NCI-H526 (cell line): ENCODE results near the gene GALNT13.
"Not testable (repeated sequence)": the region's sequence is repeated elsewhere in the genome, so short reads cannot be mapped to it uniquely, and the experiment has no call there.

Experiments
- DNase-seq, 2 experiments: peaks; one replicate each; lab custom pipeline; 2025; lab: John Stamatoyannopoulos, UW

The GALNT13 gene

DNA sequence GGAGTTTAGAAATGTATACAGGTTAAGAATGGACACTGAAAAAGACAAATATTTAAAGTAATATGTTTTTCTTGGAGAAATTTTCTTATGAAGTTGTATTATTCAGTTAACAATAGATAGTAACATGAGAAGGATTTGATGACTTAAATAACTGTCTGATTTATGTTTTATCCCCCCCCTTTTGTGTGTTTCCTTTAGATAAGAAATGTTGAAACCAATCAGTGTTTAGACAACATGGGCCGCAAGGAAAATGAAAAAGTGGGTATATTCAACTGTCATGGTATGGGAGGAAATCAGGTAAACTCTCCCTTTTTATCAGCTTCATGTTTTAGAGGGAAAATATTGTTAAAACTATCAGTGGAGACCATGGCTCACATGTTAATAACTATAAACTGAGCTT is 537.1 kb downstream of the GALNT13 start:
- DNase-seq: no peak

DNA sequence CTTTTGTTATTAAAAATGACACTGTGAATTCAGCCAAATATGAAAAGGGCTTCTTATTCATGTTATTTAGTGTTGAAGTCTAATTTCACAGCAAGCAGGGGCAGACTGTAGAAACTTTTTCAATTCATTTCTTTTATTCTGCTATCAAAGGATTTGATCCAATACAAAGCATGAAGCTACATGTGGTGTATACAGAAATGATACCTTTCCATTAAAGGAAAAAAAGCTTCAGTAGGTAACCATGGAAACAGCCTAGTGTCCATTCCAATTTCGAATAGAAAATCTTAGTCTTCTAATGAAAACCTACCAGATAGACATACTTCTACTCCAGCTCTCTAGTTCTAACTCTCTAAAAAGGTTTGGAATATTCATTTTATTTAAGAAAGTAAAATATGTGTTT is 550.5 kb downstream of the GALNT13 start:
- no peak for DNase-seq

DNA sequence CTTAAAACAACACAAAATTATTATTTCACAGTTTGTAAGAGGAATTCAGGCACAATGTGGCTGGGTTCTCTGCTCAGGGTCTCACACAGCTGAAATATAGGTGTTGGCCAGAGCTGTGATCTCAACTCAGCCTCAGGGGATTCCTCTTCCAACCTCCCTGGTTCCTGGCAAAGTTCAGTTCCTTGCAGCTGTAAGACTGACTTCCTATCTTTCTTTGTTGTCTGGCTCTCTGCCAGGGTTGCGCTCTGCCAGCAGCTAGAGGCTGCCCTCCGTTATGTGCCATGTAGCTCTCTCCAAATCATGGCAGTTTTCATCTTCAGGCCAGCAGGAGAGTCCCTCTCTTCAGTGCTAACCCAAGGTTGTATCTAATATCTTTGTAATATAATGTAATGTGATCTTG is 554.3 kb downstream of the GALNT13 start:
- DNase-seq: no peak

DNA sequence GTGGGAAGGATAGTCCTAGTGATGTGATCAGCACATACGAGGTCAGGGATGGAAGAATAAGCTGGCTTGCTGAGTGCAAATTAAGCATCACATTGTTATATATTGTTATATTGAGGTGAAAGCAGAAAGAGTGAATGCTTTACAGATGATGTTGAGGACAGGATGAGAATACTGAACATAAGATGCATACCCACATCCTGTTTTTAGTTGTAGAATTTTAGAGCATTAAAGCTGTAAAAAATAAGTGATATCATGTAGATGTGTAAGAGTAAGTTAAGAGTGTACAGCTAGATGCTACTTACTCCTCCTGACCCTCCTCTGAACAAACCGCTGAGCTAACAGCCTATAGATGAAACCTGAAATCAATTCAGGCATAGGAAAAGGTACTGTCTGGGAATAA is 555.7 kb downstream of the GALNT13 start:
- DNase-seq: no peak

DNA sequence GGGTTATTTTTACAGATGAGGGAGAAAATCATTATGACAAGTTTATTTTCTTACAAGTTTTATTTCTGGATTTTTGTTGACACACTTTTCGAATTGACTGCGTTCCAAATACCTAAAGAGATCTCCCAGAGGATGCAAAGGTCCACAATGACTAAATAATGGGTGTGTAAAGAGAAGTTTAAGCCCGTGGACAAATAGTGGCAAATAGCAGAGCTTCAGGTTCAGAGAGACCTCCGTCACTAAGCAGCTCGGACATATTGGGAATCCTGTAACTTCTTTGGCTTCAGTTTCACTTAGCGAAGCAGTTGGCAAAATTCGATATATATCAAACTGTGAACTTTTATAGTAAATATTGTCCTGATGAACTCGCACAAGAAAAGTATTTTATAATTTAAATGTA is 556.3 kb downstream of the GALNT13 start:
- DNase-seq: no peak

DNA sequence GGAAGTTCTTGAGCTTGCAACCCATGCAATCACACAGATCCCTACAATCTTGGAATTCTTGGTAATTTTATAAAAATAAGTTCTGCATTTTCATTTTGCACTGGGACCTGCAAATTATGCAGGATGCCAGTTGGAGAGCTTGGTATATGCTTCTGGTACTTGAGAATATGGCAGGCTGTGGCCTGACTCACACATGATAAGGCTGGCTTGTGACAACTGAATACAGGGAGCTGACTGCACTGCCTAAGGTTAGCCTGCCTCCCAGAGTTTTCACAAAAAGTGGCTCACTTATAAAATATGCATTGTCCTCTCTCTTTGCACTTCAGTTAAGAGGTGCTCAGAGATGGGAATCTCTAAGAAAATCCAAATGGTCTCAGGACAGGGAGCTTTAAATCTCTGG is 561.3 kb downstream of the GALNT13 start:
- no peak for DNase-seq

DNA sequence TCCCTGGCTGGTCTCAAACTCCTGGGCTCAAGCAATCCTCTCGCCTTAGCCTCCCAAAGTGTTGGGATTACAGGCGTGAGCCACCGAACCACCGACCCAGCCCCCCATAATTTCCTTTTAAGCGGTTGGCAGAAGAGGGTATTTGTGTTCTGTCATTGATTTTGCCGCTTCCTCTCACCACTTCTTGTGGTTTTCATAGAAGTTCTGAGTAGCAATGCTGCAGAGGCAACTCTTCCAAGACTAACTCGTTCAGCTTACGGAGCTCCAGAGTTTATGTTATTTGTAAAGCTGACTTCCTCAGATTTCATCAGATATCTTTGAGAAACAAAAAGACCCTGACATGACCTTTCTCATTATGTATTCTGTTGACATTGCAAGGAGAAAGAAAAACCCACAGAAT is 565.4 kb downstream of the GALNT13 start:
- no peak for DNase-seq

DNA sequence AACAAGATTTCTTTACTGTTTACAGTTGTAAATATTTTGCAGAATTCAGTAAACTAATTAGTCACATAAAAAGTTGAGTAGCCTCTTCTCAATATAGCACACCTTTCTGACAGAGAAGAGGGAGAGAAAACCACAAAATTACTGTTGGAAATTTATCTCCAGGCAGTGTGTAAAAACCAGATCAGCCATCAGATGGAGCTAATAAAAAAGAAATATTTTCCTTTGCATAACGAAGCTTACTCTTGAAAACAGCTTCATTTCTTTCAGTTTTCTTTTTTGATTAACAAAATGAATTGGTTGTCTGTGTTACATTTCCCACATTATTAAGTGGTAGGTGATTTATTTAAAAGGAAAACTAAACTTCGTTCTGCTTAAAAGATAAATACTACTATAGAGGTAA is 567.4 kb downstream of the GALNT13 start:
- peak in 1 of 2 experiments; percentile 34 for DNase-seq

DNA sequence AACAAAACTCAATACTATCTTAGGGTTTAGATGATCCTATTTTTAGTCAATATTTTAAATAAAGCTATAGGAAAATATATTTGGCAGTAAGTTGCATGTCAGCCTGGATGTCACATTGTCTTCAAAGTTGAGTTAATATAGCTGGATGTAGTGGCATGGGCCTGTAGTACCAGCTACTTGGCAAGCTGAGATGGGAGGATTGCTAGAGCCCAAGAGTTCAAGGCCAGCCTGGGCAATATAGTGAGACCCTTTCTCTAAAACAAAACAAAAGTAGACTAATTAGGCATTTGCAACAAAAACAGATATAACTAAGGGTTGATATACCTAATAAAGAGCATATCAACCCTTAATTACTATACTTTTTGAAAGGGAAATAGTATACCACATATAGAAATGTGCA is 572.2 kb downstream of the GALNT13 start:
- DNase-seq: no peak

DNA sequence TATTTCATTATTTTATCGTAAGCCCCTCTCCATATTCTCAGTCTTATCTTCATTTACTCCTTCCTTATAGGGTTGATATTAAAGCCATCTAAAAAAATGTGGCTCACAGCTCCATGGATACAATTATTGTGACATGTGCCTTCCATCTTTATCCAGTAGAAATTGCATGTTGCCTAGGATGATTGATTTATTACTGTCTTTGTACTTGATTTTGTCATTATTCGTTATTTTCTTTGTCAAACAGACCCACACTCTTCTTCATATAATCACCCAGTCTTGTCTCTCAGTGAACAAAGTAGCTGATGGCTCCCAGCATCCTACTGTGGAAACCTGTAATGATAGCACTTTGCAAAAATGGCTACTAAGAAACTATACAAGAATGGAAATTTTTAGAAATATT is 574.6 kb downstream of the GALNT13 start:
- no peak for DNase-seq

DNA sequence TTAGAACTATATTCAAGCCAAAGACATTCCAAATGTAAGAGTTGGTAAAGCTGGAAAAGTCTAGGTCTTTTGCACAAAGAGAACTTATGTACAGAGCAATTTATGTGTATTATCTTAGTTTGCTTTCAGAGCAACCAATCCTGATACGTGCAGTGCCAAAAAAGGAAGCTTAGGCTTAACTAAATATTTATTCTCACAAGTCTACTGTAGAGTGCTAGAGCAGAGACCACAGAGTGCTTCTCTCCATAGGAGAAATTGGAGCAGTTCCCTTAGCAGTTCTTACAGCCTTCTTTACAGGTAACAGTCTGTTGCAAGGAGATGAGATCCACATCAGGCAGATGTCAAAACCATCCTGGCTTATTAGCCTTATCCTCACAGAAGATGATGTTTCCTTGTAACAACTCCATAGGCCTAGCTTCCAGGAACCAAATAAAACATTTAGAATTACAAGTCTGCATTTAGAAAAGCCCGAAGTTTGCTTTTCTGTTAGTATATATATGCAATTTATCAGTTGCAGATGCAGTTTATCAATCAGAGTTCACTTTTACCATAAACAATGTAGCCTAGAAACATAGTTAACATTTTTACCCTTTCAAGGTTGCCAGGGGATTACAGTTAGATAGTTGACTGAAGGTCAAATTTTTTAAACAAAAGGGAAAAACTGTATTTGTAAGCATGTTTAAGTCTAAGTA is 576.2 kb downstream of the GALNT13 start:
- no peak for DNase-seq

DNA sequence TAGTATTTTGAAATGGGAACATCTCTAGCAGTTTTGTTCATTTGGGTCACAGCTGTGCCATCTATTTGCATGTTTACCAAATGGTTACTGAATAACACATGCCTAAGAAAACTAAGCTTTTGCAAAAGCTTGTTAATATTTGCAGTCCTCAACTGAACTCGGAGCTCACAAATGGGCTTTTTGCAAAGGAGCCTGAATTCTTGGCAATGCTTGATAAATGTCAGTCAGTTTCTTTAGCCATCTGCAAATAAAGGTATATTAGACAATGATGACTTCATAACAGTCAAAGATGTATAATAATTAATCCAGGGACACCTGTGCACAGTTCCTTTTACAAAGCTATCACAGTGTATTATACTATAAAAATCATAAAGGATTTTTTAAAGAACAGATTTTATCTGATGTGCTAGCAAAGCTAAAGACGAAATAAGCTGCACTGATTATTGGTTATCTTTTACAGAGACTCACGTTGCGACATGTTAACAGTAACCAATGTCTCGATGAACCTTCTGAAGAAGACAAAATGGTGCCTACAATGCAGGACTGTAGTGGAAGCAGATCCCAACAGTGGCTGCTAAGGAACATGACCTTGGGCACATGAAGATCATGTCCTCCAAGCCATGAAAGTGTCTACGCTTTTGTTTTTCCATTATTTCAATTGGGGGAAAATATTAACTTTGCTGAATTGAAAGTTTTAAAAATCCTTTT is 578.4 kb downstream of the GALNT13 start:
- peak in 1 of 2 experiments; percentile 16 for DNase-seq

DNA sequence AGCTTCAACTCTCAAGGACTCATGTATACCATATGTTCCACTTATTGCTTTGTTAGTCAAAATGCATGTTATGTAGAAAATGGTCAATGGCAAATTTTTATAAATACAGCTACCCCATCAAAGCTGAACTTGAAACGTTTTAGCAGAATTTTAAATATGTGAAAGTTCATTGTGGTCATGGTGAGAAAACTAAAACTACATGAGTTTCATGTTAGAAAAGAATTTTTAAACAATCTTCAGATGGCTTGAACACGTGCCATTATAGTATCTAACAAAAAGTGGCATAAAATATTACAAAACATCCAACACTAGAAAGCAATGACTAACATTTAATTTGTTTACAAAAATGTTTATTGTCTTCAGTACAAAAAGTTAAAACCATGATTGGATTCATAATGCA is 580.7 kb downstream of the GALNT13 start:
- DNase-seq: no peak

DNA sequence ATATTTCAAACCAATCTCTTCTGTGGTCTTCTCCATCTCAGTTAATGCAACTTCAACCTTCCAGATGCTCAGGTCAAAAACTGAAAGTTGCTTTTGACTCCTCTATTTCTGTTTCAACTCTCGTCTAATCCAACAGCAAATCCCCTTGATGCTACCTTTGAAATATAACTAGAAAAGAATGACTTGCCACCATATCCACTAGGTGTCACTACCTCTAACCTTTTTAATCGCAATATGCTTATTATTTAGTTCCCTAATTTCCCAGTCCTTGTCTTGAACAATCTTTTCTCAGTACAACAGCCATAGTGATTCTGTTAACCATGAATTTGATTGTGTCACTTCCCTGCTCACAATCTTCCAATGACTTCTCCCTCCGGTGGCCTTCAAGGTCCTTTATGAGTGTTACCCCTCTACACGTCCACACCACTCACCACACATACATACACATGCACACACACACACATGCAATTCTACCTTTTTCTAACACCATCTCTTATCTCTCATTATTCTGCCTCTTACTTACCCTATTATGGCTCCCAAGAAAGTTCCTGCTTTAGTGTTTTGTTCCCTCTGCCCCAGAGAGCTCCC is 581.3 kb downstream of the GALNT13 start:
- peak; percentile 22 to 52 for DNase-seq

DNA sequence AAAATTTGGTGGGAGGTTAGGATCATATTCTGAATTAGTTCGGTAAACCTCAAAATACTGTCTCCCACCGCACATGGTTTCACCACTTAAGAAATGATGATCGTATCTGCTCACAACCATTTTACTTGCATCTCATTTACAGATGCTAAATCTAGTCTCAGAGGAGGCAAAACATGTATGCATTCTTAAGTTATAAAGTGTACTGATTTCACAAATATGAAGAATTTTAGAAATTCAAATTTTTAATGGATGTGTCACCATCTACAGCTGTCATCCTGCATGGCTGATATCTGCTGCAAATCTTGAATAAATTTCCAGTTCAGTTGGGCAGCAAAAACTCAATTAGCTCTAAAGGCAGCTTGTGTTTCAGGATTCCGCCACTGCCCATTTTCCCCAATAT is 583.4 kb downstream of the GALNT13 start:
- DNase-seq: no peak

DNA sequence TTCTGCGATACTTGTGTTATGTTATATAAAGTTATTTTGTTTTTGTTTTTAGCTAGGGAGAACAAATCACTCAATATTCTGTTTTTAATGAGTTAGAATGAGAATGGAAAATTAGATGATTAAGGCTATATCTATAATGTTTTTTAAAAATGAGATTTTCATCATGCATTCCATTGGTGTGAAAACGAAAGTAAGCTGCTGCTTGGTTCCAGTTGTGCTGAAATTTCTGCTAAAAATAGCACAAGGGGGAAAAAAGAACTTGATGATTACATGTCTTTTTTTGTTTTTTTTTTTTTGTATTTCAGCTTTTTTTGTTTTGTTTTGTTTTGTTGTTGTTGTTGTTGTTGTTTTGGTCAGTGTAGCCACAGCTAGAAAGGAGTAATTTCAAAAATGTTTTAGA is 584.1 kb downstream of the GALNT13 start:
- no peak for DNase-seq

DNA sequence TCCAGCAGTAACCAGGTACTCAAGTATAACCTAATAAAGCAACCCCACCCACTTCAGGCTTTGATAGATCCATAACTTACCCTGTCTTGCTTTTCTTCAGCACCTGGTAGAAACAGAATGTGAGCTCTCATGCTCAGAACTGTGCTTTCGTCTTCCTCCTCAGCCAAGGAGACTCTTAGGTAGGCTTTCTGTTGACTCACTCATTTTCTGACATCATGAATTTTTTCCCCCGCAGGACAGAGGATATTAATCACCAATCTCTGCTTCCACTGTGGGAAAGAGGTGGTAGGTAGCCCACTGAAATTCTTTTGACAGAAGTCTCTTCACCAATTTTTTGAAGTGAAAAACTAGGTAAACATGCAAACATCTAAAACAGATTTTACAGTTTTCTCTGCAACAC is 585.6 kb downstream of the GALNT13 start:
- DNase-seq: no peak

DNA sequence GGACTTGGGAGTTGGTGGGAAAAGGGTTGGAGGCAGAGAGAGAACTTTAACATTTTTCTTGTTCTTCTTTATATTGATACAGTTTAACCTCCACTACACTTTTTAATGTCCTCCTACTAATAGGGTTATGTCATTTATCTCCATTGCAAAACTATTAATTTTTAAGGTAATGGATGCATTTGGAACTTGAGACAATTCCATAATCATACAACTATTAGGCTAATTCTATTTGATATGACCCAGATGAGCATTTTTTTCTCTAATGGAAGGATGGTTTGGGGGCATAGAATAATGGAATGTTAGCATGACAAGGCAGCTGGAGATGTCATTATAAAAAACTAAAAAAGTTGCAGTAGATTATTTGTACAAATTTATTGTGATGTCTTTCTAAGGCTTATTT is 587.6 kb downstream of the GALNT13 start:
- no peak for DNase-seq

DNA sequence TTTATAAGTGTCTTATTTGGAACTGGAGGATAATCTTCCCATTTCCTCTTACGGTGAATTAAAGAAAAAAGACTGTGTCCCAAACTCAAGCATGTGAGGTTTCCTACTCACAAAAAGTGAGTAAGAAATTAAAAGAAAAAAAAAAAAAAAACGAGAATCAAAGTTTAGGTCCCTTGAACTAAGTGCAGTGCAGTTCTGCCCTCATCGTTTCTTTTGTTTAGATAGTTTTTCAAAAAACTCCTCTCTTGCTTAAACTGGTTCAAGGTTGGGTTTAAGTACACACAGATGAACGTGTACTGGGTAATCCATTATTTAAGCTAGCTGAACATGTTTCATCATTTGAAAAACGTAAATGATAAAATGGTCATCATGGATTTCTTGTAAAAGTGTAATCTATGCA is 590.9 kb downstream of the GALNT13 start:
- no peak for DNase-seq

DNA sequence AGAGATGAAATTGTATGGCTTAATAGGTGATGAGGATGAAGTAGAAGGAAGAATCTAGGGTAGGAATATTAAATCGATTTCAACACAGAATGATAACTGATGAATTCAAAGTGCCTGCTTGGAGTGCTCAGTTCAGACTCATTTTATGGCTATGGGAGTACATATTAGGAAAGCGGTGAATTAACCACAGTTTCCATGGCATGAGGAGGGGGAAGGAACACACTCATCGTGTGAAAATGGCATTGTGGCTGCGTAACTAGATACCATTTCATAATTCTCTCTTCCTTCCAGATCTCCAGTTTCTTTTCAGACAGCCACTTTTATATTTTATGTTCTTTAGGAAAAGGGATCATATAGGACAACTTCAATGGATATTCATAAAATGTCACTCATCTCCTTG is 594.5 kb downstream of the GALNT13 start:
- DNase-seq: no peak

DNA sequence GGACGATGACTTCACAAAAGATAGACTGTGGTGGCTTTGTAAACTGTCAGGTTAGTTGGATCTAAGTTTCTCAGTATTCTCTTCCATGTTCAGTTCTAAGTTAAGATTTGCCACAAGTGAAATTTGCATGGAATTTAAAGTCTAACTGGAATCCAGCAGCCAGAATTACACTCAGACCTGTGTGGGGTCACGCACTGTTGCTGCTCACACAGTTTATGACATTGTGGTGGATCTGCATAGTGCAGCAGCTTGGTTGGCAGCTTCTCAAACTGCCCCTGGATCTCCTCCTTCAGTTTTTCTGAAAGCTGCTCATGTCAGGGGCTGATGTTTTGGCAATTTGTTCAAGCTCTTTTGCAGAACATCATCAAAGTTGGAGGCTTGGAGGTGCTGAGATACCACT is 598.7 kb downstream of the GALNT13 start:
- peak; percentile 54 to 82 for DNase-seq

DNA sequence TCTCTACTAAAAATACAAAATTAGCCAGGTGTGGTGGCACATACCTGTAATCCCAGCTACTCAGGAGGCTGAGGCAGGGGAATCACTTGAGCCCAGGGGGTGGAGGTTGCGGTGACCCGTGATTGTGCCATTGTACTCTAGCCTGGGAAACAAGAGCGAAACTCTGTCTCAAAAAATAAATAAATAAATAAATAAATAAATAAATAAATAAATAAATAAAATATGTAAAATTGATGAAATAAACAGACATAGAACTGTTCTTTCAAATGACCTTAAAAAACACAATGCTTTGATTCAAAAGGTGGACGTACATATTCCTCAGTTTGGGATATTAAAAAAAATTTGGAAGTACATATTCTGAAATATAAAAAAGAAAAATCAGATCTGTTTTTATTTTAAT is 599.8 kb downstream of the GALNT13 start:
- DNase-seq: not testable (repeated sequence)

DNA sequence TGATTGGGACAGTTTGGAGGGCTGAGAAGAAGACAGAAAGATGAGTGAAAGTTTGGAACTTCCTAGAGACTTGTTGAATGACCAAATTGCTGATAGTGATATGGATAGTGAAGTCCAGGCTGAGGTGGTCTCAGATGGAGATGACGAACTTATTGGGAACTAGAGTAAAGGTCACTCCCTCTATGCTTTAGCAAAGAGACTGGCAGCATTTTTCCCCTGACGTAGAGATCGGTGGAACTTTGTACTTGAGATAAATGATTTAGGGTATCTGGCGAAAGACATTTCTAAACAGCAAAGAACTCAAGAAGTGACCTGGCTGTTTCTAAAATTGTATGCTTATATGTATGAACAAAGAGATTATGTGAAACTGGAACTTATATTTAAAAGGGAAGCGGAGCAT is 605.6 kb downstream of the GALNT13 start:
- DNase-seq: no peak

DNA sequence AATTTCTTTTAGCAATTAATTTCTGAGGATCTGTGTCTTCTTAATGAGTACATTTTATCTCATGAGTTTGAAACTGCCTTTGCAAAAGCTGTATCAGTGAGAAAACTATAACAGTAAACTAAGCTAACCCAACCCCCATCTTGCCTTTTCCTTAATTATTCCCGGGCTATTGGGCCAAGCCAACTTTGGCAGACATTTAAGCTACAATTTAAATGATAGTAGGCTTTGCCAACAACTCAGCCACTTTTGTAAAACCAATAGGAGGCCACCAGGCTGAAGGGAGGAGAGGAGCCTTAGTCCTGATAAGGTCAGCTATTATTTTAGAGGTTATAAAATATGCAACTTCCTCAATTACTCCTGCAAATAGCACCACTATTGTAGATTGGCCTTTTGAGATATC is 608.8 kb downstream of the GALNT13 start:
- no peak for DNase-seq
